OCI-LY7 (cell line): Measurements from ENCODE around the gene RGL1. TPM values are rescaled to one million over a fixed set of nuclear protein-coding genes. Genes with fewer than 3 reads are reported as not detected.

Source experiments
- BruUV-seq: library from RNA; stranded (reverse); fragments of 400-500 nt; replicated peaks from 2 replicates; lab custom pipeline; 2021; lab: Mats Ljungman, UMichigan
- CTCF ChIA-PET: fragments of 300-600 bp; sonication (Branson Sonifier 250); formaldehyde crosslinking; loops from one replicate; lab custom pipeline; 2022; ENCODE audit warnings: antibody characterized with exemption; ENCODE audit not compliant: unreplicated experiment; lab: Charles Lee
- POLR2A ChIA-PET: fragments of 300-600 bp; sonication (Branson Sonifier 250); formaldehyde crosslinking; loops from one replicate; lab custom pipeline; 2022; ENCODE audit warnings: antibody characterized with exemption; lab: Charles Lee
- DNase-seq: peaks from one replicate; pipeline ENCODE4 v3.0.0-alpha.2; 2015; ENCODE audit warnings: low spot score
- H2AFZ ChIP-seq: fragments of 200-600 bp; sonication (generic), shearing (Covaris generic); 2 replicates; pipeline ENCODE4 v1.6.1; 2014; ENCODE audit warnings: mild to moderate bottlenecking, antibody characterized with exemption, low read length, moderate library complexity
- H3K27ac ChIP-seq: fragments of 200-600 bp; sonication (generic); 2 replicates; pipeline ENCODE4 v1.5.1; 2014; ENCODE audit warnings: mixed run types, low read depth, mild to moderate bottlenecking, moderate library complexity, low read length, inconsistent platforms; ENCODE audit not compliant: poor library complexity, severe bottlenecking
- H3K36me3 ChIP-seq: fragments of 200-600 bp; sonication (generic); 2 replicates; pipeline ENCODE4 v1.6.1; 2014; ENCODE audit warnings: mild to moderate bottlenecking, antibody characterized with exemption, low read length, moderate library complexity, mixed read lengths; ENCODE audit not compliant: insufficient read depth
- H3K4me1 ChIP-seq: fragments of 200-600 bp; sonication (generic); 2 replicates; pipeline ENCODE4 v1.5.1; 2014; ENCODE audit warnings: mild to moderate bottlenecking, low read length; ENCODE audit not compliant: insufficient read depth, poor library complexity, severe bottlenecking
- H3K4me2 ChIP-seq: fragments of 200-600 bp; sonication (generic); 2 replicates; pipeline ENCODE4 v1.6.1; 2014; ENCODE audit warnings: mild to moderate bottlenecking, low read length
- H3K4me3 ChIP-seq: fragments of 200-600 bp; sonication (generic); 2 replicates; pipeline ENCODE4 v1.5.1; 2014; ENCODE audit warnings: mild to moderate bottlenecking, low read depth, low read length; ENCODE audit not compliant: poor library complexity, severe bottlenecking
- H3K79me2 ChIP-seq: fragments of 200-600 bp; sonication (generic); 2 replicates; pipeline ENCODE4 v1.6.1; 2016; ENCODE audit warnings: low read depth, mild to moderate bottlenecking, low read length, moderate library complexity, mixed read lengths; ENCODE audit not compliant: insufficient read depth
- H3K9me2 ChIP-seq: fragments of 200-600 bp; sonication (generic); 2 replicates; pipeline ENCODE4 v1.6.1; 2016; ENCODE audit warnings: mild to moderate bottlenecking, low read length, mixed read lengths; ENCODE audit not compliant: insufficient read depth
- H3K9me3 ChIP-seq: fragments of 200-600 bp; sonication (generic); 2 replicates; pipeline ENCODE4 v1.6.1; 2014; ENCODE audit warnings: mild to moderate bottlenecking, mixed run types, low read length, mixed read lengths
- H4K20me1 ChIP-seq: fragments of 200-600 bp; sonication (generic); 2 replicates; pipeline ENCODE4 v1.6.1; 2014; ENCODE audit warnings: mild to moderate bottlenecking, antibody characterized with exemption, low read length, moderate library complexity, mixed read lengths; ENCODE audit not compliant: insufficient read depth
- CTCF ChIP-seq: fragments of 200-600 bp; sonication (generic); conservative IDR thresholded peaks from 2 replicates; pipeline ENCODE4 v1.5.1; 2014; ENCODE audit warnings: mild to moderate bottlenecking, antibody characterized with exemption, low read length, moderate library complexity, mixed read lengths
- EZH2phosphoT487 ChIP-seq: fragments of 200-600 bp; sonication (generic); IDR thresholded peaks from 2 replicates; pipeline ENCODE4 v1.6.1; 2018; ENCODE audit warnings: low read depth, borderline replicate concordance, mild to moderate bottlenecking, mixed run types, antibody characterized with exemption, low read length, moderate library complexity, mixed read lengths
- intact Hi-C: fragments of 100-400 bp; cut with micrococcal nuclease; formaldehyde crosslinking; loops from one replicate; pipeline ENCODE4 v1.10.0; 2022; ENCODE audit not compliant: unreplicated experiment
- total RNA-seq, 2 experiments: library from RNA; depleted of rRNA in 1 of 2; stranded (reverse); fragments of >200 nt in 1 of 2; shearing (Covaris generic) in 1 of 2; gene quantifications; 2 replicates each; pipeline ENCODE4 v1.2.3, GENCODE V29; 2014 to 2022

The RGL1 gene
- total RNA-seq, 2 experiments from 2014 or later, result 0.32 to 0.35 TPM

- POLR2A ChIA-PET, result no interaction called here
- no peaks in the 10 kb centered on the region for H3K9me2 ChIP-seq
- H3K4me2 ChIP-seq, result no peak overlapping the region
- no peak overlapping the region for H3K27ac ChIP-seq
- no TSS peak for BruUV-seq
- no peak overlapping the region for H3K4me3 ChIP-seq
- TF ChIP-seq EZH2phosphoT487 (no peak), CTCF (no peak)
- H3K36me3 ChIP-seq, result no peaks in the 10 kb centered on the region
- intact Hi-C loops, result no loop called here
- H3K79me2 ChIP-seq, result no peaks in the 10 kb centered on the region
- CTCF ChIA-PET, result no interaction called here
- no peaks in the 10 kb centered on the region for H3K9me3 ChIP-seq
- H3K4me1 ChIP-seq, result no peaks in the 10 kb centered on the region
- H4K20me1 ChIP-seq, result no peaks in the 10 kb centered on the region
- DNase-seq, result no peak
- no peak overlapping the region for H2AFZ ChIP-seq
Observed at GRCh38 chr1:183871601-183872000, 66.7 kb downstream of the RGL1 start.

GRCh38 chr1:183872403-183872802 is 67.5 kb downstream of the RGL1 start:
- TF ChIP-seq CTCF, result no peak
- TF ChIP-seq EZH2phosphoT487, result no peak
- intact Hi-C loops, result no loop called here
- Histone ChIP-seq H3K4me3 (no peak overlapping the region), H4K20me1 (no peaks in the 10 kb centered on the region), H3K9me2 (no peaks in the 10 kb centered on the region), H3K4me2 (no peak overlapping the region), H2AFZ (no peak overlapping the region), H3K27ac (no peak overlapping the region), H3K4me1 (no peaks in the 10 kb centered on the region), H3K79me2 (no peaks in the 10 kb centered on the region), H3K36me3 (no peaks in the 10 kb centered on the region), H3K9me3 (no peaks in the 10 kb centered on the region)
- POLR2A ChIA-PET, result no interaction called here
- DNase-seq, result no peak
- CTCF ChIA-PET, result no interaction called here
- BruUV-seq, result no TSS peak

- no peaks in the 10 kb centered on the region for H3K9me3 ChIP-seq
Observed at GRCh38 chr1:183873642-183874041, 68.7 kb downstream of the RGL1 start.

More at GRCh38 chr1:183873642-183874041, 68.7 kb downstream of the RGL1 start:
- H2AFZ ChIP-seq, result no peak overlapping the region
- H3K79me2 ChIP-seq, result no peaks in the 10 kb centered on the region
- H3K36me3 ChIP-seq, result no peaks in the 10 kb centered on the region
- TF ChIP-seq EZH2phosphoT487 (no peak), CTCF (no peak)
- no peak overlapping the region for H3K27ac ChIP-seq
- ChIA-PET POLR2A (no interaction called here), CTCF (no interaction called here)
- intact Hi-C loops, result no loop called here
- no peaks in the 10 kb centered on the region for H3K9me2 ChIP-seq
- H3K4me2 ChIP-seq, result no peak overlapping the region
- no peak for DNase-seq
- no peaks in the 10 kb centered on the region for H3K4me1 ChIP-seq
- no TSS peak for BruUV-seq
- no peaks in the 10 kb centered on the region for H4K20me1 ChIP-seq
- no peak overlapping the region for H3K4me3 ChIP-seq
